Motor neuron (in vitro differentiated cells): ENCODE measurements around the gene SKIL. TPM values are rescaled to one million over a fixed set of nuclear protein-coding genes. Genes with fewer than 3 reads are reported as not detected.

Experiments used
- ATAC-seq, 8 experiments: fragments of 200-7000 bp; cut with Tn5 transposase; replicated peaks in 6 of 8; 2 replicates each; pipeline ENCODE4 v1.8.0; 2021; ENCODE audit warnings: mild to moderate bottlenecking in 8 of 8, moderate library complexity in 8 of 8
- H3K27ac ChIP-seq, 2 donors: fragments of 250-450 bp; sonication (Bioruptor Pico); 2 replicates each; pipeline ENCODE4 v1.9.0; 2021; ENCODE audit warnings: antibody characterized with exemption in 2 of 2, mild to moderate bottlenecking in 2 of 2, moderate library complexity in 1 of 2
- H3K4me1 ChIP-seq, 2 donors: fragments of 250-450 bp; sonication (Bioruptor Pico); replicated peaks in 1 of 2; 2 replicates each; pipeline ENCODE4 v1.6.1; 2021; ENCODE audit warnings: antibody characterized with exemption in 2 of 2, mild to moderate bottlenecking in 2 of 2, moderate library complexity in 1 of 2
- H3K4me3 ChIP-seq, 5 donors: fragments of 250-450 bp; sonication (Bioruptor Pico); 2 replicates each; pipeline ENCODE4 v1.9.0; 2021; ENCODE audit warnings: antibody characterized with exemption in 5 of 5, mild to moderate bottlenecking in 5 of 5, moderate library complexity in 4 of 5
- WGBS, 10 experiments: fragments of 450-650 bp; shearing (Covaris generic); methylation state at CpG; one replicate each; pipeline ENCODE4 v1.0.0; 2022; 5-methylcytosine and 5-hydroxymethylcytosine counted together
- in situ Hi-C, 9 experiments: fragments of 400-800 bp; cut with MboI; loops; one replicate each; pipeline ENCODE4 v1.15.0; 2021; ENCODE audit warnings: low sequenced_read_pairs in 9 of 9, low pct_unique_long_range_greater_than_20kb in 2 of 9; ENCODE audit not compliant: unreplicated experiment in 9 of 9
- total RNA-seq, 8 experiments: library from RNA; unstranded; fragments of 300-600 nt; gene quantifications; 2 replicates each; pipeline versions ENCODE4 v1.2.3 to v1.2.4, GENCODE V29; 2022

Gene SKIL
- total RNA-seq, 8 experiments from 2014 or later: 36.3 to 132 (median 58.3) TPM

- H3K4me1 ChIP-seq: peaks cover 4 to 27% of the 10 kb centered on the region in 2 donors
- in situ Hi-C loops: loop anchor here in 1 of 9 experiments (25.0 kb wide), 1 partner anchor 185 kb away; the partner anchor contains the start of gene PHC3
- peak overlapping the region in 1 of 2 donors; percentile 1 for H3K27ac ChIP-seq
- H3K4me3 ChIP-seq: no peak overlapping the region
- 17 to 100% (median 60%) methylated on average over 1 to 2 of the region's 2 CpGs for WGBS, 10 experiments
- peak in 3 of 8 experiments; percentile 25 to 36 (median 30) for ATAC-seq
Observed at GRCh38 chr3:170372190-170372879, 14.8 kb downstream of the SKIL start.

- 75 to 100% (median 80%) methylated on average over 1 of the region's 1 CpG; no CpG with 5 or more reads in 5 of the 10 experiments for WGBS, 10 experiments
- in situ Hi-C loops: no loop called here
- H3K27ac ChIP-seq: no peak overlapping the region
- H3K4me1 ChIP-seq: no peaks in the 10 kb centered on the region
- no peak overlapping the region for H3K4me3 ChIP-seq
- no peak for ATAC-seq
Observed at GRCh38 chr3:170383567-170383966, 26.1 kb downstream of the SKIL start.

DNA sequence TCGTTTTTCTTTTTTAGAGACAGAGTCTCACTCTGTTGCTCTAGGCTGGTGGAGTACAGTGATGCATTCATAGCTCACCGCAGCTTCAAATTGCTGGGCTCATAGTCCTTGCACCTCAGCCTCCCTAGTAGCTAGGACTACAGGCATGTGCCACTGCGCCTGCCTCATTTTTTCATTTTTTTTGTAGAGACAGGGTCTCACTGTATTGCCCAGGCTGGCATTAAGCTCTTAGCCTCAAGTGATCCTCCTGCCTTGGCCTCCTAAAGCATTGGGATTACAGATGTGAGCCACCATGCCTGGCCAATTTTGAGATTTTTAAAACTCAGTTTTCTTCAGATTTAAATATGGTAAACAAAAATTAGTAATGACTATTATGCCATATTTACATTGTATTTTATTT, 29.0 kb downstream of the SKIL start:
- no peaks in the 10 kb centered on the region for H3K4me1 ChIP-seq
- in situ Hi-C loops: no loop called here
- WGBS, 10 experiments: 70 to 100% (median 89%) methylated on average over 1 to 3 of the region's 3 CpGs; no CpG with 5 or more reads in 5 of the 10 experiments
- no peak for ATAC-seq
- no peak overlapping the region for H3K4me3 ChIP-seq
- no peak overlapping the region for H3K27ac ChIP-seq

- H3K4me1 ChIP-seq: no peaks in the 10 kb centered on the region
Observed at GRCh38 chr3:170387950-170388349, 30.4 kb downstream of the SKIL start.

DNA sequence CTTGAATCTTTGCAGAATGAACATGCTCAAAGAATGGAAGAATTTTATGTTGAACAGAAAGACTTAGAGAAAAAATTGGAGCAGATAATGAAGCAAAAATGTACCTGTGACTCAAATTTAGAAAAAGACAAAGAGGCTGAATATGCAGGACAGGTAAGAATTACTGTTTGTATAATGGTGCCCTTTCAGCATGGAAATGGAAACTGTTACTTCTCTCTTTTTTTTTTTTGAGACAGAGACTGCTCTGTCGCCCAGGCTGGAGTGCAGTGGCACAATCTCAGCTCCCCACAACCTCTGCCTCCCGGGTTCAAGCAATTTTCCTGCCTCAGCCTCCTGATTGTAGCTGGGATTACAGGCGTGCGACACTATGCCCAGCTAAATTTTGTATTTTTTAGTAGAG, 33.6 kb downstream of the SKIL start:
- WGBS, 10 experiments: 92 to 100% (median 100%) methylated on average over 1 to 4 of the region's 4 CpGs; no CpG with 5 or more reads in 2 of the 10 experiments
- ATAC-seq: no peak
- in situ Hi-C loops: no loop called here
- Histone ChIP-seq H3K4me3 (no peak overlapping the region), H3K4me1 (no peaks in the 10 kb centered on the region), H3K27ac (no peak overlapping the region)

More at GRCh38 chr3:170387950-170388349, 30.4 kb downstream of the SKIL start:
- H3K4me3 ChIP-seq: no peak overlapping the region
- ATAC-seq: peak in 2 of 8 experiments; percentile 52 to 75
- in situ Hi-C loops: no loop called here
- no peak overlapping the region for H3K27ac ChIP-seq

DNA sequence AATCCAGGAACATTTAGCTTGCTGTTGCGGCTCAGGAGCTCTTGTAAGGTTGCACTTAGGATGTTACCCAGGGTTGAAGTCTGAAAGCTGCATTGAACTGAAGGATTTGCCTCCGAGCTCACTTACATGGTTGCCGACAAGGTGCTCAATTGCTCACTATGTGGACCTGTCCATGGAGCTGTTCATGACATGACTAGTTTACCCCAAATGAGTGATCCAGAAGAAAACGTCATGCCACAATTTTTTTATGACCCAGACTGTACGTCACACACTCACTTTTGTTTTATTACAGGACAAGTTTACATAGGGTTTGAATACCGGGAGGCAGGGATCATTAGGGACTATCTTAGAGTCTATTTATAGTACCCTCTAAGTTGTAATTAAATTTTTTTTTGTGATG, 40.2 kb downstream of the SKIL start:
- Histone ChIP-seq H3K27ac (no peak overlapping the region), H3K4me3 (no peak overlapping the region), H3K4me1 (no peaks in the 10 kb centered on the region)
- in situ Hi-C loops: no loop called here
- ATAC-seq: no peak
- 84 to 100% (median 91%) methylated on average over 1 to 6 of the region's 6 CpGs; no CpG with 5 or more reads in 2 of the 10 experiments for WGBS, 10 experiments

DNA sequence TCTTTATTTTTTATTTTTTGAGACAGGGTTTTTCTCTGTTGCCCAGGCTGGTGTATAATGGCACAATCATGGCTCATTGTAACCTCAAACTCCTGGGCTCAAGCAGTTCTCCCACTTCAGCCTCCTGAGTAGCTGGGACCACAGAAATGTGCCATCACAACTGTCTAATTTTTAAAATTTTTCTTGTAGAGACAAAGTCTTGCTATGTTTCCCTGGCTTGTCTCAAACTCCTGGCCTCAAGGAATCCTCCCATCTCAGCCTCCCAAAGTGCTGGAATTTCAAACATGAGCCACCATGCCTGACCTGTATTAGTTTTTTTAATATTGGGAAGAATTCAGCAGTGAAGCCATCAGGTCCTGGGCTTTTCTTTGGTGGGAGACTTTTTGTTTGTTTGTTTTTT, 47.6 kb downstream of the SKIL start:
- Histone ChIP-seq H3K27ac (no peak overlapping the region), H3K4me1 (no peaks in the 10 kb centered on the region), H3K4me3 (no peak overlapping the region)
- in situ Hi-C loops: loop anchor here in 5 of 9 experiments (25.0 kb wide), 1 partner anchor 407 kb away; no protein-coding TSS in a partner anchor
- no peak for ATAC-seq

DNA sequence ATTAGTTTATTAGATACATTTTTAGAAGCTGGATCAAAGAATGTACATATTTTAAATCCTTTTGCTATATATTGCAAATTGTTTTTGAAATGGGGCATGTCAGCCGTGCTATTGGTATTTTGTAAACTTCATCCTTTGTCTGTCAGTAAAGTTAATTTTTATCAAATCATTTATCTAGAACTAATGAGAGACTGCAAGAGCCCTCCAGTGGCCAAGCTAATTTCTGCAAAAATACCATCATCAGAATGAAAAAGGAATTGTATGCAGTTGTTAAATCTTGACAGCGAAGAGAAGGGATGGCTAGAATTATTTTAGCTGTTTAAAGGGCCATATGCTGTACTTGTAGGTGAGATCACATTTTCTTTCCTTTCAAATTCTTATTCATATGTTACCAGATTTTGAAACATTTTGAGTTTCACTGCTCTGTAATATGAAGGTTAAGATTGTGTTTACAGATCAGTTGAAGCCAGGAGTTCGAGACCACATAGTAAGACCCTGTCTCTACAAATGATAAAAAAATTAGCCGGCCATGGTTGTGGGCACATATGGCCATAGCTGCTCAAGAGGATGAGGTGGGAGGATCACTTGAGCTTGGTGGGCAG, 53.0 kb downstream of the SKIL start:
- Histone ChIP-seq H3K4me3 (no peak overlapping the region), H3K4me1 (no peaks in the 10 kb centered on the region), H3K27ac (no peak overlapping the region)
- 35 to 74% (median 50%) methylated on average over 1 to 4 of the region's 4 CpGs for WGBS, 10 experiments
- ATAC-seq: no peak
- in situ Hi-C loops: loop anchor here in 8 of 9 experiments (10.0 to 25.0 kb wide), 3 partner anchors 394 to 404 kb away; no protein-coding TSS in a partner anchor

- in situ Hi-C loops: loop anchor here in 8 of 9 experiments (10.0 to 25.0 kb wide), 3 partner anchors 392 to 402 kb away; no protein-coding TSS in a partner anchor
- no peak overlapping the region for H3K4me3 ChIP-seq
- no peaks in the 10 kb centered on the region for H3K4me1 ChIP-seq
- no peak for ATAC-seq
- no peak overlapping the region for H3K27ac ChIP-seq
- 90 to 100% (median 100%) methylated on average over 1 to 3 of the region's 4 CpGs; no CpG with 5 or more reads in 3 of the 10 experiments for WGBS, 10 experiments
Observed at GRCh38 chr3:170413291-170413690, 55.8 kb downstream of the SKIL start.

DNA sequence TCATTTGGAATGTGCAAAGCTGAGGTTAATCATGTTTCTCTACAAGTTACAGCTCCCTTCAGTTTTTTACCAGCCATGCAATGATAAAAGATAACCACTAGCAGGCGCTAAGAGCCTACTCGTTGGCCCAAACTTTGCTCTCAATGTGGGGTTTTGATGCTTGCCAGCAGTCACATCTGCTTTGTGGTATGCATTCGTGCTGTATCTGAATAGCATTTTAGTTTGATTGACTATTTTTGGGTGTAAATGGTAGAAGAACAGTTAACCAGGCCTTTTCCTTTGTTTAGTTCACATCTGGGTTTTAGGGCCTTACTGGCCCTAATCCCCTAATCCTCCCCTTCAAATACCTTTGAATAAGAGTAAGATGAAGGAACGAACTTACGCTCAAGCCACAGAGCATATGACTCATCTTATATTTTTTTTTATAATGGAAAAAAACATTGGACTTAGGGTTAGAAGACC, 56.7 kb downstream of the SKIL start:
- H3K4me3 ChIP-seq: no peak overlapping the region
- H3K27ac ChIP-seq: no peak overlapping the region
- WGBS, 10 experiments: 0 to 100% (median 13%) methylated on average over 1 to 5 of the region's 5 CpGs
- no peaks in the 10 kb centered on the region for H3K4me1 ChIP-seq
- in situ Hi-C loops: loop anchor here in 8 of 9 experiments (10.0 to 25.0 kb wide), 3 partner anchors 391 to 401 kb away; no protein-coding TSS in a partner anchor
- peak in 6 of 8 experiments; percentile 17 to 66 (median 57) for ATAC-seq

DNA sequence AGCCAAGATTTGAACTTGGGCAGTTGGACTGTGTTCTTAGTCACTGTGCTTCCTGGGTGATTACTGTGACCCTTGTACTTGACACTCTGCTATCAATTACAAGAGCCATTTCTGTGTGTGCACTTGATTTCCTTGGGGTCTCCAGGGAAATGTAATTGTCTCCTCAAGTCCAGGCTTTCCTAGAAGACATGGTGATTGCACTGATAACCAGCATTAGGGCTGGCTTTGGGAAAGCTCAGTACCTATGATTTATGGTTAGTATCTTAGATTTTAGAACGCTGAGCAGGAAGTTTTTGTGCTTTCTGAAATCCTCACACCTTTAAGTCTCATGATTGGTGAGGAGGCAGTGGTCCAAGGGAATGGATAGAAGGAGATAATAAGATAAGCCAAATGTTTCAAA, 59.6 kb downstream of the SKIL start:
- no peak for ATAC-seq
- in situ Hi-C loops: loop anchor here in 8 of 9 experiments (10.0 to 25.0 kb wide), 3 partner anchors 388 to 398 kb away; no protein-coding TSS in a partner anchor
- WGBS, 10 experiments: 56 to 100% (median 100%) methylated on average over 1 of the region's 1 CpG; no CpG with 5 or more reads in 3 of the 10 experiments

GRCh38 chr3:170418422-170419398, 61.2 kb downstream of the SKIL start, which contains the start of gene CLDN11:
Gene CLDN11 (plus strand): TSS chr3:170418868. CDS start chr3:170419067, 199 bp downstream.
- ATAC-seq: peak; percentile 43 to 91 (median 82)
- in situ Hi-C loops: loop anchor here in 8 of 9 experiments (10.0 to 25.0 kb wide), 3 partner anchors 386 to 396 kb away; no protein-coding TSS in a partner anchor
- Histone ChIP-seq H3K4me1 (peaks cover 0 to 6% of the 10 kb centered on the region in 2 donors), H3K4me3 (peak within 1 kb of the TSS; percentile 35 to 54 (median 38)), H3K27ac (no peak within 1 kb of the TSS)
- 0 to 6% (median 3%) methylated on average over 2 to 18 of the region's 79 CpGs; no CpG with 5 or more reads in 6 of the 10 experiments for WGBS, 10 experiments

More for the DNA sequence above, 59.6 kb downstream of the SKIL start:
- peaks cover 0 to 6% of the 10 kb centered on the region in 2 donors for H3K4me1 ChIP-seq
- H3K27ac ChIP-seq: no peak overlapping the region
- H3K4me3 ChIP-seq: no peak overlapping the region
